Nephron (organoid): ENCODE results near the gene SND1.
"Not testable (repeated sequence)": the region's sequence is repeated elsewhere in the genome, so short reads cannot be mapped to it uniquely, and the experiment has no call there.

Experiments
- H3K27ac Mint-ChIP-seq, 3 experiments: 2 replicates each; pipeline ENCODE4 v1.8.0; 2020; ENCODE audit warnings: mixed read lengths in 3 of 3, mild to moderate bottlenecking in 2 of 3, moderate library complexity in 1 of 3
- H3K27me3 Mint-ChIP-seq: 2 replicates; pipeline ENCODE4 v1.8.0; 2021; ENCODE audit warnings: low read depth, mild to moderate bottlenecking, moderate library complexity, mixed read lengths
- H3K36me3 Mint-ChIP-seq: 2 replicates; pipeline ENCODE4 v1.8.0; 2020; ENCODE audit warnings: low read depth, mixed read lengths
- H3K4me1 Mint-ChIP-seq: 2 replicates; pipeline ENCODE4 v1.8.0; 2020; ENCODE audit warnings: mixed read lengths
- H3K4me3 Mint-ChIP-seq, 3 experiments: 2 replicates each; pipeline ENCODE4 v1.8.0; 2020; ENCODE audit warnings: mild to moderate bottlenecking in 3 of 3, mixed read lengths in 3 of 3, moderate library complexity in 2 of 3
- H3K9me3 Mint-ChIP-seq: 2 replicates; pipeline ENCODE4 v1.8.0; 2020; ENCODE audit warnings: mixed read lengths
- CTCF ChIP-seq, 3 experiments: fragments of 200-600 bp; sonication (generic); IDR thresholded peaks; one replicate each; pipeline ENCODE4 v1.5.0; 2021; ENCODE audit warnings: antibody characterized with exemption in 3 of 3; ENCODE audit not compliant: unreplicated experiment in 3 of 3

The SND1 gene

GRCh38 chr7:127674361-127674760, 22.4 kb downstream of the SND1 start:
- Mint-ChIP-seq H3K36me3 (peaks cover 44% of the 10 kb centered on the region), H3K4me3 (no peak overlapping the region), H3K4me1 (peaks cover 13% of the 10 kb centered on the region), H3K27me3 (no peaks in the 10 kb centered on the region), H3K9me3 (no peaks in the 10 kb centered on the region), H3K27ac (no peak overlapping the region)
- no peak for TF ChIP-seq CTCF (IDR thresholded peaks at IDR 0.05; ENCODE audit: unreplicated experiment in 3 of 3)

DNA sequence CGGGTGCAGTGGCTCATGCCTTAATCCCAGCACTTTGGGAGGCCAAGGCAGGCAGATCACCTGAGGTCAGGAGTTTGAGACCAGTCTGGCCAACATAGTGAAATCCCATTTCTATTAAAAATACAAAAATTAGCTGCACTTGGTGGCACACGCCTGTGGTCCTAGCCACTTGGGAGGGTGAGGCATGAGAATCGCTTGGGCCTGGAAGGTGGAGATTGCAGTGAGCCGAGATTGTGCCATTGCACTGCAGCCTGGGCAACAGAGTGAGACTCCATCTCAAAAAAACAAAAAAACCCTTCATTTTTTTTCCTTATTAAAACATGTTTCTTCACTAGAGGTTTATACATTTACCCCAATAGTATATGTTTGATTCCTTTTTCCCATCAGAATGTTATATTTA, 22.9 kb downstream of the SND1 start:
- not testable (repeated sequence) for H3K9me3 Mint-ChIP-seq, H3K4me3 Mint-ChIP-seq, H3K27me3 Mint-ChIP-seq, H3K27ac Mint-ChIP-seq
- H3K36me3 Mint-ChIP-seq: peaks cover 46% of the 10 kb centered on the region
- peaks cover 13% of the 10 kb centered on the region for H3K4me1 Mint-ChIP-seq

- Mint-ChIP-seq H3K4me1 (peaks cover 13% of the 10 kb centered on the region), H3K27me3 (no peaks in the 10 kb centered on the region), H3K4me3 (no peak overlapping the region), H3K36me3 (peaks cover 53% of the 10 kb centered on the region), H3K9me3 (peaks cover 11% of the 10 kb centered on the region), H3K27ac (no peak overlapping the region)
- no peak for TF ChIP-seq CTCF (IDR thresholded peaks at IDR 0.05; ENCODE audit: unreplicated experiment in 3 of 3)
Observed at GRCh38 chr7:127675721-127676120, 23.7 kb downstream of the SND1 start.

DNA sequence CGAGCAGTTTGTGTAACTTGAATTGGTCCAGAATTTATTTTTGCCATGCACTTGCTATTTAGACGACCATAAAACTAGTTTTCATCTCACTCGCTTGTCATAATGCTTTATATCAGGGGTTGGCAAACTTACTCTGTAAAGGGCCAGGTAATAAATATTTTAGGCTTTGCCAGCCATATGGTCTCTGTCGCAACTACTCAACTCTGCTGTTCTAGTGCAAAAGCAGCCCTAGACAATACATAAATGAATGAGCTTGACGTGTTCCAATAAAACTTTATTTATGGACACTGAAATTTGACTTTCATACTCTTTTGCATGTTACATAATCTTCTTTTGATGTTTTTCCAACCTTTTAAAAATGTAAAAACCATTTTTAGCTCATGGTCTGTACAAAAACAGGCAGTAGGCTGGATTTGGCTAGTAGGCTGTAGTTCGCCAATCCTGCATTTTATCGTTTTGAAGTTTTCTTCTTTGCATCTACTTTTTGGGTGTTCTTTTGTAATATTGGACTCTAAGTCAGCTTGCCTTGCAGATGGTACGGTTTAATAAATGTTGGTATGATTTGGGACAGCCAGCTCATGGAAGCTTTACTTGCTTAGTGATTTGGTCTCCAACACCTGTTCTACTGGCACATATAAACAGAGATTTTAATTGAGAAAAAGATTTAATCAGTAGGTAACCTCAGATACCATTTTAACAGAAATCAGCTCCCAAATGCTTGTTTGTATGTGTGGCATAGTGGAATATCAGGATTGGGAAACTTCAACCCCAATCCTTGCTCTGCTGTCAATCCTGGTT, 25.6 kb downstream of the SND1 start:
- H3K36me3 Mint-ChIP-seq: peaks cover 59% of the 10 kb centered on the region

GRCh38 chr7:127678337-127678736, 26.3 kb downstream of the SND1 start:
- H3K27me3 Mint-ChIP-seq: no peaks in the 10 kb centered on the region
- peaks cover 63% of the 10 kb centered on the region for H3K36me3 Mint-ChIP-seq
- no peak for TF ChIP-seq CTCF (IDR thresholded peaks at IDR 0.05; ENCODE audit: unreplicated experiment in 3 of 3)
- H3K4me1 Mint-ChIP-seq: peaks cover 13% of the 10 kb centered on the region
- H3K9me3 Mint-ChIP-seq: peaks cover 18% of the 10 kb centered on the region
- no peak overlapping the region for H3K4me3 Mint-ChIP-seq
- no peak overlapping the region for H3K27ac Mint-ChIP-seq

More for the DNA sequence above, 25.6 kb downstream of the SND1 start:
- H3K27ac Mint-ChIP-seq: no peak overlapping the region
- peaks cover 13% of the 10 kb centered on the region for H3K4me1 Mint-ChIP-seq
- H3K27me3 Mint-ChIP-seq: no peaks in the 10 kb centered on the region
- no peak overlapping the region for H3K4me3 Mint-ChIP-seq
- peaks cover 18% of the 10 kb centered on the region for H3K9me3 Mint-ChIP-seq
- no peak for TF ChIP-seq CTCF (IDR thresholded peaks at IDR 0.05; ENCODE audit: unreplicated experiment in 3 of 3)

GRCh38 chr7:127678947-127679346, 27.0 kb downstream of the SND1 start:
- Mint-ChIP-seq H3K9me3 (peaks cover 18% of the 10 kb centered on the region), H3K4me3 (no peak overlapping the region), H3K27ac (no peak overlapping the region), H3K27me3 (no peaks in the 10 kb centered on the region), H3K4me1 (peaks cover 10% of the 10 kb centered on the region), H3K36me3 (peaks cover 63% of the 10 kb centered on the region)
- TF ChIP-seq CTCF (IDR thresholded peaks at IDR 0.05; ENCODE audit: unreplicated experiment in 3 of 3): no peak
